Muscle of back (tissue), 11 donors: ENCODE measurements around the gene TRIM44. TPM values are rescaled to one million over a fixed set of nuclear protein-coding genes. Genes with fewer than 3 reads are reported as not detected.
"Not testable (repeated sequence)": the region's sequence is repeated elsewhere in the genome, so short reads cannot be mapped to it uniquely, and the experiment has no call there.

ENCODE experiments used
- DNase-seq, 3 donors: peaks; one replicate each; pipeline versions ENCODE4 v3.0.0 to v3.0.0-alpha.2; 2013
- polyA plus RNA-seq, 10 donors: library from polyadenylated mRNA; unstranded; fragments of 120-200 nt; gene quantifications; one replicate each; pipeline ENCODE4 v1.2.1, GENCODE V29; 2013; ENCODE audit not compliant: insufficient read length in 10 of 10

The TRIM44 gene
- polyA plus RNA-seq, 10 donors = 35.9 to 45.9 (median 43.1) TPM

DNA sequence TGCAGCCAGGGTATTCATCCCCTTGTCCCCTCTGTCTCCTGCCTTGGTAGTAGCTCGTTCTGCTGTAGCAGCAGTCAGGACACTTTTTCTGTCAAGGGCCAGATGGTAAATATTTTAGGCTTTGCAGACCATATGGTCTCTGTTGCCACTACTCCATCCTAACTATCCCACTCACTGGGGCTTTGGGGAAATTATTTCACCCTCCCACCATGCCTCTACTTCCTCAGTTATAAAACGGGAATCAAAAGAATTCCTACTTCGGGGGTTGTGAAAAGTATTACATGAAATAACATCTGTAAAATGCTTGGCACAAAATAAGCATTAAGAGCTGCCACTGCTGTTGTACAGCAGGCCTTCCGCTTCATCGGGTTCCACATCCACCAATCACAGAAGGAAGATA lies 191.4 kb downstream of the TRIM44 start:
- DNase-seq = no peak

DNA sequence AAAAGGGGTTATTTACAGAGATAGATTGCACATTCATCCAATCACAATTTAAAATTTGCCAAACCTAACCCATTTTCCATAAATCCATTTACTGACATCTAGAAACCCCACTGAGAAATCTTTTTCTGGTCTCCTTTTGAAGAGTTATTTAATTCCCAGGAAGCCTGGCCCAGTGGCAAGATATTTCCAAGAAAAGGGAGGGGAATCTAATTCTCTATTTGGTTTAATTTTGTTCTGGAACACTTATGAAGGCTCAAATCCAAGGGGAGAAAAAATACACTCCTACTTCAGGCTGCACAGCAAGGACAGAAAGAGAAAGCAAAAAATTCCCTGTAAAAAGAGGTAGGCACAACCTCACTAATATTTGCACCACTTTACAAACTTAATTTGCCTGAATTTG lies 193.1 kb downstream of the TRIM44 start:
- DNase-seq = peak; percentile 7 to 42 (median 21)

DNA sequence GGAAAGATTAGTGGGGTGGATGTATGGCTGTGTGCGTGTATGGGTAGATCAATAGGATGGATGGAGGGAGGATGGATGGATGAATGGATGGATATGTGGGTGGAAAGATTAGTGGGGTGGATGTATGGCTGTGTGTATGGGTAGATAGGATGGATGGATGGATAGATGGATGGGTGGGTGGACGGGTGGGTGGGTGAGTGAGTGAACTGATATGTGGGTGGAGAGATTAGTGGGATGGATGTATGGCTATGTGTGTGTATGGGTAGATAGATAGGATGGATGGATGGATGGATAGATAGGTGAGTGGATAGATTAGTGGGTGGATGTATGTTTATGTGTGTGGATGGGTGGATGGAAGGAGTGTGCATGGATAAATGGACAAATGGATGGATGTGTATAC lies 193.7 kb downstream of the TRIM44 start:
- no peak for DNase-seq

DNA sequence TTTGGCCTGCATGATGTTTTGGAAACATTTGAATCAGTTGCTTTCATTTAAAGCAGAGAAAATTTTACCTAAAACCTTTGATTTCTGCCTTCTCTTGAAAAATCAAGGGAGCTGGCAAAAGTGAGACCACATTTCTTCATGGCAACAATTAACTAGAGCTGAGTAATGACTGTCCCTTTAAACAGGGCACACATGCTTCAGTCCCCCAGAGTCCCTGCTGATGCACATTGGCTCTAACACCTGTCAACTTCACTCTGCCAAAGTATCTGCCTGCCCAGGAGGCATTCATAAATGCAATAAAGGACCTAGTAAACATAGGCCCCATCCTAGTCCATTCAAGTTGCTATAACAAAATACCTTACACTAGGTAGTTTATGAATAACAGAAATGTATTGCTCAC lies 194.2 kb downstream of the TRIM44 start:
- peak in 1 of 3 donors; percentile 33 for DNase-seq

DNA sequence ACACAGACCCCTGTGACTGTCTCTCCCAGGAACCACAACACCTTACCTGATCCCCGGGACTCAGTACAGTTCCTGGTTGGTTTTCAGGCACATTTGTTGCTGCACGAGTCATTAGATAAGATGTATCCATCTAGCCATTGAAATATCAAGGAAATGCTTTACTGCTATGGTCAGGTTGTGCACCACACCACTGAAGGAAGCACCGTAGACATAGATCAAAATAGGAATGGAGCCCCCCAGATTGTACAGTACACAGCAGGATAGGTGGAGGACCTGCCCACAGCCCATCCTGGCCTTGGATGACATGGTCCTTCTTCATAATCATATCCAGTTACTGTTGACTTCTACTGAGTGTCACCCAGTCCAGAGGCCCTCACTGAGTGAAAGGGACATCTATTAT lies 195.3 kb downstream of the TRIM44 start:
- no peak for DNase-seq

DNA sequence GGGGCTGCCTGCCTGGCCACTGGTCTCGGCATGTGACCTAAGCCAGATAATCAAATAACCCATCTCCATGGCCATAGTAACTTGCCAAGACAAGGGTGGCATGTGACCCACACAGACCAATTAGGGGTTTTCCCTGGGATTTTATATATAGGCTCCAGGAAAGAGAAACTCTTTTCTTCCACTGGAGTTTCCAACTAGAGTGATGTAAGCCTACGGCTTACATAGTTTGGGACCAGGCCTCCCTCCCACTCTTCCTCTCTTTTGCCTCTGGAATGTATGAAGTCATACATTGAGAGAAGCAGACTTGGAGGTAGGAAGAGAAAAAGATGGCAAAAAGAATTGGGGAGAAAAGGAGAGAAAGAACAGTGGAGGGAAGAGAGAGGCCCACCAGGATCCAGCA lies 196.7 kb downstream of the TRIM44 start:
- no peak for DNase-seq

DNA sequence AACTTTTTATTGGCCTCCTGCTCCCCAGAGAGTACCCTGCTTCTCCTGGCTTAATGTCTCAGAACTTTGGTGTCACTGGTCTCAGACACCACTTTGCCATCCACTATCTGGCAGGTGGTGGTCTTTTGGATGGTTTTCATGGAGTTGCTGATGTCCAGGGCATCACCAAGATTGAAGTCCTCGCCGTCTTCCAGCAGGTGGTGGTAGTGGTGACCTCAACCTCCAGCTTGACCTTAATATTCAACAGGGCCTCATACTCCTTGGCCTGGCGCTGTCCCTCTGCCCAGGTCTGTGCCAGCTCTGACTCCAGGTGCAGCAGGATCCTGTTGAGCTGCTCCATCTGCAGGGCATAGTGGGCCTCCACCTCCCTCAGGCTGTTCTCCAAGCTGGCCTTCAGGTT lies 197.6 kb downstream of the TRIM44 start:
- not testable (repeated sequence) for DNase-seq

DNA sequence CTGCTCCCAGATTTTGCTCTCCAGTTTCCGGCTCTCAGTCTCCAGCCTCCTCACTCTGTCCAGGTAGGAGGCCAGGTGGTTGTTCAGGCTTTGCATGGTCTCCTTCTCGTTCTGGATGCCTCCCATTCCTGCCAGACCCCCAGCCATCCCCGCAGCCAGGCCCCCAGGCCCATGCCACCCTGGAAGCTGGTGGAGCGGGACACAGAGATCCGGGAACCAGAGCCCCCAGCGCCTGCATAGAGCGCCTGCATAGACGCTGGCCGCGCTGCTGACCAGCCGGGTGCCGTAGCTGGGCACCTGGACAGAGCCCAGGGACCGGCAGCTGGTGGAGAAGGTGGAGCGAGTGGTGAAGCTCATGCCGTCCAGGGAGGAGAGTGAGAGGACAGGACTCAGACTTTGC lies 198.6 kb downstream of the TRIM44 start:
- no peak for DNase-seq

DNA sequence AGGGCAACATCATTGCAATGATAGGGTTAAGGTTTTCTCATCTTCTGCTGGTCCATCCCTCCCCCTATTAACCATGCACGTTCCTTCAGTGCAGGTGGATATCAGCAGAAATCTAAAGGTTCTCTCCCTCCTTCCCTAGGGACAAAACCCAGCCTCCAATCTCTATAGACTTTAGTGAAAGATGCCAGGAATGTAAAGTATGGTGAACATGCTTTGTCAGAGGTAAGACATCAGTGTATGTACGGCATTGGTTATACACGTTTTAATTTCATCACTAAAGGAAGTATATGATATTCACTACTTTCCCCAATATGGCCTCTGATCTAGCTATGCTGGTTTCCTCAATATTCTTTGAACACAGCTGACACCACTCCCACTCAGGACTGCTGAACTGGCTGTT lies 200.1 kb downstream of the TRIM44 start:
- no peak for DNase-seq

DNA sequence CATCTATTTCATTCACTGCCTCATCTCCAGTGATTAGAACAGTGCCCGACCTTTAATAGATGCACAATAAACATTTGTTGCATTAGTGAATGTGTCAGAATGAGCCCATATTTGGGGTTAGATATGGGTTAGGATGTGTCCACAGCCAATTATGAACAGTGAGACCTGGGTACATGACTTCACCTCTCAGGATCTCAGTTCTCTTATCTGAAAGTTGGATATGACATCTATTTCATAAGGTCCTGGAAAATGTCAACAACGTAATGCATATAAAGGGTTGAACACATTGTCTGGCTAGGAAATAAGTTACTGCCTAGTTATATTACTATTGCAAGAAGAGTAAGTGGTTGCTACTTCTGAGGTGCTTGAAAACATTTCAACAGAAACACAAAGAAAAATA lies 201.6 kb downstream of the TRIM44 start:
- no peak for DNase-seq

DNA sequence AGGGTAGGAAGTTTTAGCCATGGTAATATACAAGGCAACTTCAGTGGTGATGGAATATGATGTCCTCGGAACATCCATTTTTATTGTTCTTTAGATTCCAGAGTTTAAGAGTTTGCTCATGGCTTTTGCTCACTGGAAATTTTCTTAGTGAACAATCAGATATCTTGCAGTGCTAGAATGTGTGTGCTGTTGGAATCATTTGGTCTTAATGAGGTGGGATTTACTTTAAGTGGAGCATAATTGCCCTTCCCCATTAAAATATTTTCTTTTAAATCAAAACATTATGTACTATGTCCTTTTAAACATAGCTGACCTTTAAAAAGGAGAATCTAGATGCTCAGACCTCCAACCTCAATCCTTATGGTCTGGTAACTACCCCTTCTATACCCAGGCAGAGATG lies 204.0 kb downstream of the TRIM44 start:
- DNase-seq = no peak

Other genes with a start within 250 kb of the TRIM44 start
- gene SLC1A2, start 243.2 kb upstream of the TRIM44 start, polyA plus RNA-seq = 1 to 10 TPM in 4 of 10 donors, under 1 TPM in 6; 0.21 to 1.5 (median 0.92) TPM
- gene PAMR1, start 137.2 kb upstream of the TRIM44 start, polyA plus RNA-seq = 10 to 100 TPM in 7 of 10 donors, 1 to 10 TPM in 3; 6.8 to 47.0 (median 18.1) TPM
- gene FJX1, start 44.3 kb upstream of the TRIM44 start, polyA plus RNA-seq = 10 to 100 TPM in 2 of 10 donors, 1 to 10 TPM in 8; 5.0 to 16.8 (median 8.7) TPM